Psoas muscle (tissue), 8 donors: ENCODE measurements around the gene GEMIN5. TPM values are rescaled to one million over a fixed set of nuclear protein-coding genes. Genes with fewer than 3 reads are reported as not detected.
"Not testable (repeated sequence)": the region's sequence is repeated elsewhere in the genome, so short reads cannot be mapped to it uniquely, and the experiment has no call there.

ENCODE experiments used
- ATAC-seq, 4 donors: fragments of 200-7000 bp; cut with Tn5 transposase; one replicate each; pipeline ENCODE4 v1.9.1; 2020; ENCODE audit warnings: moderate library complexity in 3 of 4, mild to moderate bottlenecking in 2 of 4
- DNase-seq, 2 donors: peaks; one replicate each; pipeline ENCODE4 v3.0.0-alpha.2; 2020
- H3K27ac ChIP-seq: fragments of 200-600 bp; one replicate; pipeline ENCODE4 v1.8.0; 2022
- H3K27me3 ChIP-seq, 3 donors: fragments of 200-600 bp in 1 of 3; one replicate each; pipeline versions ENCODE4 v1.6.1 to v1.8.0; 2013 to 2022; ENCODE audit warnings: low read length in 2 of 3, mild to moderate bottlenecking in 2 of 3, moderate library complexity in 1 of 3; ENCODE audit not compliant: insufficient read depth in 3 of 3
- H3K36me3 ChIP-seq, 2 donors: fragments of 200-600 bp in 1 of 2; one replicate each; pipeline versions ENCODE4 v1.6.1 to v1.8.0; 2013 to 2022; ENCODE audit warnings: low read depth in 1 of 2, mild to moderate bottlenecking in 1 of 2, moderate library complexity in 1 of 2; ENCODE audit not compliant: insufficient read depth in 1 of 2
- H3K4me1 ChIP-seq: fragments of 200-600 bp; one replicate; pipeline ENCODE4 v1.8.0; 2022
- H3K4me3 ChIP-seq: fragments of 200-600 bp; one replicate; pipeline ENCODE4 v1.8.0; 2022; ENCODE audit warnings: mild to moderate bottlenecking
- H3K9me3 ChIP-seq: fragments of 200-600 bp; one replicate; pipeline ENCODE4 v1.8.0; 2022
- CTCF ChIP-seq: fragments of 200-600 bp; IDR thresholded peaks from one replicate; pipeline ENCODE4 v1.8.0; 2022; ENCODE audit warnings: antibody characterized with exemption
- WGBS, 3 donors: extraction: QIAGEN DNeasy Blood & Tissue Kit; methylation state at CpG; one replicate each; pipeline versions ENCODE4 v1.1.6 to v1.1.7; 2013; 5-methylcytosine and 5-hydroxymethylcytosine counted together
- intact Hi-C, 2 donors: fragments of 100-400 bp; cut with DNase I; formaldehyde crosslinking; loops; one replicate each; pipeline versions ENCODE4 v1.11.0 to v1.14.2; 2022
- polyA plus RNA-seq, 3 donors: library from polyadenylated mRNA; stranded (reverse); fragments of 200-250 nt; gene quantifications; one replicate each; pipeline ENCODE4 v1.2.3, GENCODE V29; 2013
- total RNA-seq, 4 donors: library from RNA; stranded (reverse); fragmentation: NEBNext Ultra II Directional in 2 of 4; extraction: Animal tissue kit (Norgen Biotek cat#: 25700) in 2 of 4; gene quantifications; one replicate each; pipeline versions ENCODE4 v1.2.1 to v1.2.4, GENCODE V29; 2021 to 2023
- donor health status: healthy with polysubstance abuse.
- donor health status: DM: no; HTN: no; CAD: no; lungs with moderate emphysema.
- donor health status: Bipolar disorder and iron deficiency.
- donor health status: healthy.
- donor health status: DM: yes; HTN: yes; CAD: no.
- donor health status: DM: no; HTN: no; CAD: no.
- donor health status: DM: no; HTN: no; CAD: no.
- donor health status: DM: yes; HTN: yes; CAD: no.

The GEMIN5 gene
- total and polyA plus RNA-seq, 7 donors: 6.6 to 23.1 (median 16.7) TPM

DNA sequence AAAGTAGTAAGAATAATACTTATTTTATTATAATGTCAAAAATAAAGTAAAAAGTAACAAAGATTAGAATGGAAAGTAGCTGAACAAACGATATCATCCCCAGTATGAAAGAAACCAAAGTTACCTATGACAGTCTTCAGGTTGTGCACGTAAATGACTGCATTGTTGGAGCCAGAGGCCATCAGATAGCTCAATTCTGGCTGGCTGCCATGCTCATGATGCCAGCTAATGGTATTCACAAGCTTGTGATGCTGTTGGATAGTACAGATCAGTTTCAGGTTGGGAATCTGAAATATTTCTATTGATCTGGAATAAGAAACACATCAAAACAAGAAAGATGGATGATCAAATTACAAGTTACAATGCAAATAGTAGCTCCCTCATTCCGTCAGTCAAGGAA, 21.1 kb downstream of the GEMIN5 start:
- Histone ChIP-seq H3K9me3 (no peaks in the 10 kb centered on the region), H3K4me3 (no peak overlapping the region), H3K27ac (no peak overlapping the region), H3K27me3 (no peaks in the 10 kb centered on the region), H3K36me3 (peaks cover 15 to 99% of the 10 kb centered on the region in 2 donors), H3K4me1 (no peaks in the 10 kb centered on the region)
- WGBS, 3 donors: 72 to 85% (median 76%) methylated on average over 3 of the region's 3 CpGs
- ATAC-seq (no peak), DNase-seq (no peak)
- intact Hi-C loops: no loop called here
- no peak for TF ChIP-seq CTCF

GRCh38 chr5:154905601-154906000, 32.4 kb downstream of the GEMIN5 start:
- H3K27ac ChIP-seq, intact Hi-C loops, ATAC-seq, H3K4me3 ChIP-seq, H3K27me3 ChIP-seq, H3K9me3 ChIP-seq, H3K4me1 ChIP-seq, DNase-seq: not testable (repeated sequence)
- 57 to 86% (median 70%) methylated on average over 7 of the region's 7 CpGs for WGBS, 3 donors
- peaks cover 12 to 100% of the 10 kb centered on the region in 2 donors for H3K36me3 ChIP-seq

GRCh38 chr5:154901913-154902312, 36.1 kb downstream of the GEMIN5 start:
- H3K4me3 ChIP-seq: no peak overlapping the region
- no peak for TF ChIP-seq CTCF
- no peak overlapping the region for H3K27ac ChIP-seq
- WGBS, 3 donors: 90 to 97% (median 95%) methylated on average over 6 of the region's 6 CpGs
- no peaks in the 10 kb centered on the region for H3K9me3 ChIP-seq
- intact Hi-C loops: no loop called here
- no peaks in the 10 kb centered on the region for H3K27me3 ChIP-seq
- ATAC-seq: no peak
- peaks cover 12 to 100% of the 10 kb centered on the region in 2 donors for H3K36me3 ChIP-seq
- no peak for DNase-seq
- H3K4me1 ChIP-seq: no peaks in the 10 kb centered on the region

DNA sequence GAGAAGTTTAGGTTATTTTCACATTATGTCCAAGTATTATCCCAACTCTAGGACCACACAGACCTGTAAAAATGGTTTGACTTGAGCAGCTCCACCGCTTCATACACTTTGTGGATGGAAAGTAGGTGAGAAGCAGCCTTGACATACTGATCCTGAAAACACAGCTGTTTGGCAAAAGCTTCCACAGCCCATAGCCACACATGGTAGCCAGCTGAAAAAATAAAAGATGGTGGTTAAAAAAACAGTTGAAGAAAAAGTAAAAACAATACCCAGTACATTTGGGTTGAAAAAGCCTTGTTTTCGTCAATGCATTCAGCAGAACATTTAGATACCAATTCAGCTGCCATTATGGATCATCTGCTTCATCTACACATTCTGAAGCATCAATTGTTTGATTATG, 36.7 kb downstream of the GEMIN5 start:
- no peaks in the 10 kb centered on the region for H3K9me3 ChIP-seq
- ATAC-seq (no peak), DNase-seq (no peak)
- 69 to 89% (median 70%) methylated on average over 2 of the region's 2 CpGs for WGBS, 3 donors
- intact Hi-C loops: no loop called here
- no peaks in the 10 kb centered on the region for H3K4me1 ChIP-seq
- H3K4me3 ChIP-seq: no peak overlapping the region
- H3K36me3 ChIP-seq: peaks cover 15 to 100% of the 10 kb centered on the region in 2 donors
- no peak for TF ChIP-seq CTCF
- no peaks in the 10 kb centered on the region for H3K27me3 ChIP-seq
- no peak overlapping the region for H3K27ac ChIP-seq

GRCh38 chr5:154900066-154900465, 37.9 kb downstream of the GEMIN5 start:
- WGBS, 3 donors: 67 to 93% (median 81%) methylated on average over 1 of the region's 1 CpG
- Histone ChIP-seq H3K9me3 (no peaks in the 10 kb centered on the region), H3K4me3 (no peak overlapping the region), H3K36me3 (peaks cover 15 to 100% of the 10 kb centered on the region in 2 donors), H3K4me1 (no peaks in the 10 kb centered on the region), H3K27me3 (no peaks in the 10 kb centered on the region), H3K27ac (no peak overlapping the region)
- DNase-seq: no peak
- TF ChIP-seq CTCF: no peak
- intact Hi-C loops: no loop called here
- ATAC-seq: peak in 1 of 4 donors; percentile 10
